Upper lobe of left lung (tissue), 6 donors: ENCODE measurements around the gene DNAJC1. TPM values are rescaled to one million over a fixed set of nuclear protein-coding genes. Genes with fewer than 3 reads are reported as not detected.
"Not testable (repeated sequence)": the region's sequence is repeated elsewhere in the genome, so short reads cannot be mapped to it uniquely, and the experiment has no call there.

Experiments used
- ATAC-seq, 2 donors: fragments of 200-7000 bp; cut with Tn5 transposase; one replicate each; pipeline ENCODE4 v1.9.1; 2022; ENCODE audit warnings: mild to moderate bottlenecking in 2 of 2, moderate library complexity in 2 of 2; ENCODE audit not compliant: low FRiP score in 2 of 2
- DNase-seq, 2 donors: peaks; one replicate each; pipeline ENCODE4 v3.0.0-alpha.2; 2019 to 2020
- H3K27ac ChIP-seq, 4 donors: fragments of 200-600 bp; sonication (generic); one replicate each; pipeline ENCODE4 v1.5.1; 2016 to 2019
- H3K27me3 ChIP-seq, 4 donors: fragments of 200-600 bp; sonication (generic); one replicate each; pipeline ENCODE4 v1.5.1; 2017 to 2019
- H3K36me3 ChIP-seq, 4 donors: fragments of 200-600 bp; sonication (generic); one replicate each; pipeline ENCODE4 v1.5.1; 2016 to 2019
- H3K4me1 ChIP-seq, 4 donors: fragments of 200-600 bp; sonication (generic); one replicate each; pipeline ENCODE4 v1.5.1; 2018 to 2019
- H3K4me3 ChIP-seq, 4 donors: fragments of 200-600 bp; sonication (generic); one replicate each; pipeline ENCODE4 v1.5.1; 2017 to 2019; ENCODE audit warnings: mild to moderate bottlenecking in 2 of 4, moderate library complexity in 1 of 4
- H3K9me3 ChIP-seq, 4 donors: fragments of 200-600 bp; sonication (generic); one replicate each; pipeline ENCODE4 v1.5.1; 2018 to 2019
- EP300 ChIP-seq, 4 donors: sonication (generic); formaldehyde crosslinking; IDR thresholded peaks; one replicate each; pipeline ENCODE4 v1.5.1; 2017; ENCODE audit warnings: antibody characterized with exemption in 4 of 4, control low read depth in 2 of 4
- POLR2A ChIP-seq, 4 donors: fragments of 450-650 bp; IDR thresholded peaks; one replicate each; pipeline ENCODE4 v1.5.1; 2016 to 2017; ENCODE audit warnings: antibody characterized with exemption in 4 of 4, mild to moderate bottlenecking in 2 of 4
- POLR2AphosphoS5 ChIP-seq, 2 donors: sonication (generic); formaldehyde crosslinking; IDR thresholded peaks; one replicate each; pipeline ENCODE4 v1.5.1; 2017; ENCODE audit warnings: antibody characterized with exemption in 2 of 2
- WGBS, 2 donors: methylation state at CpG; one replicate each; pipeline ENCODE4 v1.1.5; 2017 to 2018; 5-methylcytosine and 5-hydroxymethylcytosine counted together
- total RNA-seq, 6 donors: library from RNA; depleted of rRNA in 4 of 6; stranded (reverse); fragments of >200 nt in 4 of 6; gene quantifications; one replicate each; pipeline versions ENCODE4 v1.1.0 to v1.2.1, GENCODE V29; 2016 to 2021
- TF ChIP-seq, protein P1 (sequence below), 6 experiments: fragments of 450-650 bp in 4 of 6; fragments of 200-600 bp in 2 of 6; sonication (generic) in 2 of 6; IDR thresholded peaks; one replicate each; pipeline ENCODE4 v1.5.1; 2016 to 2019; ENCODE audit warnings: antibody characterized with exemption in 6 of 6
- donor health status: DM: no; HTN: no; CAD: no; lungs with moderate emphysema.
- donor health status: DM: no; HTN: yes; CAD: no; lungs with severe emphysema.

DNAJC1 gene
- total RNA-seq, 6 donors from 2014 or later = 30.8 to 106 (median 74.1) TPM

DNA sequence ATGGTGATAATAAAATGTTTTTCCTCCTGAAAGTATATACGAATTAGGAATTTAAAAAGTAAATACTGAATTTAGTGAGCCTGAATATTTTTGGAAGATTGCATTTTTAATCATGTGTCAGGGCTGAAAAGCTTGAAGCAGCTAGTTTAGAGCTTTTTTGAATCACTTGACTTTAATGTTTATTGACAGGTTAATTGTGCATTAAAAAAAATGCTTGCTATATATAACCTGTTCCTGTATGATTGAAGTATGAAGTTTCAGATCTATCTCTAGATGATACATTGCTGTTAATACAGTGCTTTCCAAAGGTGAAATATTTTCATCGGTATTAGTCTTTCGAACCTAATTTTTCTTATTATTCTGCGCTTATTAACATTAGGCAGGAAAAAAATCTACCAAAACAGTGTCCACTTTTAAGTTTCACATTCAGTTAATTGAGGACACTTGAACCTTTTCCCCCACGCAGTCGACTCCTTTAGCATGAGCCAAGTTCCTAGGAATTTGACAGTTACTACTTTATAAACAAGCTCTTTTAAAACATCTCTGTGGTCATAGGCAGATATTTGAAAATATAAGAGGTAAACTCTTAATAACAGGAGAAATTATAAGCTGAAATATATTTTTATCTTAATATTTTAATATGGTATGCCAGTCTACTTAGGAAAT lies 282.4 kb downstream of the DNAJC1 start:
- WGBS, 2 donors = 68 to 76% methylated on average over 6 of the region's 6 CpGs
- no peaks in the 10 kb centered on the region for H3K9me3 ChIP-seq
- TF ChIP-seq, protein P1, sequence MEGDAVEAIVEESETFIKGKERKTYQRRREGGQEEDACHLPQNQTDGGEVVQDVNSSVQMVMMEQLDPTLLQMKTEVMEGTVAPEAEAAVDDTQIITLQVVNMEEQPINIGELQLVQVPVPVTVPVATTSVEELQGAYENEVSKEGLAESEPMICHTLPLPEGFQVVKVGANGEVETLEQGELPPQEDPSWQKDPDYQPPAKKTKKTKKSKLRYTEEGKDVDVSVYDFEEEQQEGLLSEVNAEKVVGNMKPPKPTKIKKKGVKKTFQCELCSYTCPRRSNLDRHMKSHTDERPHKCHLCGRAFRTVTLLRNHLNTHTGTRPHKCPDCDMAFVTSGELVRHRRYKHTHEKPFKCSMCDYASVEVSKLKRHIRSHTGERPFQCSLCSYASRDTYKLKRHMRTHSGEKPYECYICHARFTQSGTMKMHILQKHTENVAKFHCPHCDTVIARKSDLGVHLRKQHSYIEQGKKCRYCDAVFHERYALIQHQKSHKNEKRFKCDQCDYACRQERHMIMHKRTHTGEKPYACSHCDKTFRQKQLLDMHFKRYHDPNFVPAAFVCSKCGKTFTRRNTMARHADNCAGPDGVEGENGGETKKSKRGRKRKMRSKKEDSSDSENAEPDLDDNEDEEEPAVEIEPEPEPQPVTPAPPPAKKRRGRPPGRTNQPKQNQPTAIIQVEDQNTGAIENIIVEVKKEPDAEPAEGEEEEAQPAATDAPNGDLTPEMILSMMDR (IDR thresholded peaks at IDR 0.05) = no peak
- TF ChIP-seq POLR2A (IDR thresholded peaks at IDR 0.05) (no peak), EP300 (IDR thresholded peaks at IDR 0.05) (no peak), POLR2AphosphoS5 (IDR thresholded peaks at IDR 0.05) (no peak)
- no peak overlapping the region for H3K4me3 ChIP-seq
- H3K27me3 ChIP-seq = no peaks in the 10 kb centered on the region
- peaks cover 0 to 14% (median 0%) of the 10 kb centered on the region in 4 donors for H3K36me3 ChIP-seq
- peaks cover 9 to 16% (median 14%) of the 10 kb centered on the region in 4 donors for H3K4me1 ChIP-seq
- DNase-seq (no peak), ATAC-seq (no peak)
- no peak overlapping the region for H3K27ac ChIP-seq

DNA sequence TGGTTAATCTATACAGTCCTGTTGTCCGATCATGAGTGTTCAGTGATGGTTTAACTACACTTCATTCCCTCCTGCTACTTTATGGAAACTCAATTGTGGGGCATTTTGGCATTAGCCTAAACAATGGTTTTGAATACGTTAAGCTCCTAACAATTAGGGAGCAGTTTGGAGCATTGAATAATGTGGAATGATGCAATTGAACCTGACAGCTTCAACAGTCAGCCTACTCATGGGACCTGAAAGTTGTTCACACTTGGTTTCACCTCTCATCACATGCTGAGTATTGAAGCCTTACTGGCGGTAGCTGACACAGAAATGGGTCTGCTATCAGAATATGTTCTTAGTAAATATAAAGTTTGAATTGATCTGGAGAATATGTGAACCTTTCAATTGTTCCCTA lies 283.4 kb downstream of the DNAJC1 start:
- Histone ChIP-seq H3K36me3 (peaks cover 0 to 16% (median 3%) of the 10 kb centered on the region in 4 donors), H3K27ac (no peak overlapping the region), H3K4me3 (no peak overlapping the region), H3K27me3 (no peaks in the 10 kb centered on the region), H3K4me1 (peaks cover 7 to 12% (median 11%) of the 10 kb centered on the region in 4 donors), H3K9me3 (no peaks in the 10 kb centered on the region)
- 92 to 96% methylated on average over 3 of the region's 3 CpGs for WGBS, 2 donors
- ATAC-seq (no peak), DNase-seq (no peak)
- no peak for TF ChIP-seq POLR2AphosphoS5 (IDR thresholded peaks at IDR 0.05)
- TF ChIP-seq EP300 (IDR thresholded peaks at IDR 0.05) = no peak
- TF ChIP-seq, protein P1 (IDR thresholded peaks at IDR 0.05) = no peak
- TF ChIP-seq POLR2A (IDR thresholded peaks at IDR 0.05) = no peak

DNA sequence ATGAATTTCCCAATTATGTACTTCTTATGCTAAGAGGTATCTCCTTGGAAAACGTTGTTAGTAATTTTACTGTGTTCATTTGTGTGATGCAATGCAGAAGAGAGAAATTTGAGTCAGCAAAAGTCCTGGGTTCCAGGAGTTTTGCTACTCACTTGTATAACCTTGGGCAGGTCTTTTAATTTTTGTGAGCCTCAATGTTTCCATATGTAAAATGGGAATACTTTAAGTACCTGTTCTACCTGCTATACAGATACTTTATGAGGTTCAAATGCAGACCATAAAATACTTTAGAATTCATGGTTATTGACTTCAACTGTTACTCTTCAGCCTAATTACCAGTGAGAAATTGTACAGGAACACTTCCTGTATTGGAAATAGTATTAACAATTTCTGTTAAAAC lies 284.0 kb downstream of the DNAJC1 start:
- TF ChIP-seq POLR2AphosphoS5 (IDR thresholded peaks at IDR 0.05) (no peak), EP300 (IDR thresholded peaks at IDR 0.05) (no peak)
- TF ChIP-seq, protein P1 (IDR thresholded peaks at IDR 0.05) = no peak
- ATAC-seq = no peak
- no peaks in the 10 kb centered on the region for H3K27me3 ChIP-seq
- no peak for DNase-seq
- 42 to 59% methylated on average over 1 of the region's 1 CpG for WGBS, 2 donors
- H3K27ac ChIP-seq = no peak overlapping the region
- H3K36me3 ChIP-seq = peaks cover 3 to 22% (median 8%) of the 10 kb centered on the region in 4 donors
- no peaks in the 10 kb centered on the region for H3K9me3 ChIP-seq
- H3K4me3 ChIP-seq = no peak overlapping the region
- H3K4me1 ChIP-seq = peaks cover under 1 to 6% (median 6%) of the 10 kb centered on the region in 4 donors

DNA sequence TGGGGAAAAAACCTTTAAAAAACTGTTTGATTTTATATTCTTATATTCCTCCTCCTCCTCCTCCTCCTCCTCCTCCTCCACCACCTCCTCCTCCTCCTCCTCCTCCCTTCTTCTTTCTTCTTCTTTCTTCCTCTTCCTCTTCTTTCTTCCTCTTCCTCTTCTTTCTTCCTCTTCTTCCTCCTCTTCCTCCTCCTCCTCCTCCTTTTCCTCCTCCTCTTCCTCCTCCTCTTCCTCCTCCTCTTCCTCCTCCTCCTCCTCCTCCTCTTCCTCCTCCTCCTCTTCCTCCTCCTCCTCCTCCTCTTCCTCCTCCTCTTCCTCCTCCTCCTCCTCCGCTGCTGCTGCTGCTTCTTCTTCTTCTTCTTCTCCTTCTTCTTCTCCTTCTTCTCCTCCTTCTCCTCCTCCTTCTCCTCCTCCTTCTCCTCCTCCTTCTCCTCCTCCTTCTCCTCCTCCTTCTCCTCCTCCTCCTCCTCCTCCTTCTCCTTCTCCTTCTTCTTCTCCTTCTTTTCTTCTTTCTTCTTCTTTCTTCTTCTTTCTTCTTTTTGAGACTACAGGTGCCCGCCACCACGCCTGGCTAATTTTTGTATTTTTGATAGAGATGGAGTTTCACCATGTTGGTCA lies 286.0 kb downstream of the DNAJC1 start:
- not testable (repeated sequence) for H3K4me3 ChIP-seq, H3K4me1 ChIP-seq, DNase-seq, H3K27ac ChIP-seq, H3K9me3 ChIP-seq, ATAC-seq, H3K27me3 ChIP-seq
- 90 to 93% methylated on average over 3 of the region's 3 CpGs for WGBS, 2 donors
- peaks cover 4 to 32% (median 13%) of the 10 kb centered on the region in 4 donors for H3K36me3 ChIP-seq

DNA sequence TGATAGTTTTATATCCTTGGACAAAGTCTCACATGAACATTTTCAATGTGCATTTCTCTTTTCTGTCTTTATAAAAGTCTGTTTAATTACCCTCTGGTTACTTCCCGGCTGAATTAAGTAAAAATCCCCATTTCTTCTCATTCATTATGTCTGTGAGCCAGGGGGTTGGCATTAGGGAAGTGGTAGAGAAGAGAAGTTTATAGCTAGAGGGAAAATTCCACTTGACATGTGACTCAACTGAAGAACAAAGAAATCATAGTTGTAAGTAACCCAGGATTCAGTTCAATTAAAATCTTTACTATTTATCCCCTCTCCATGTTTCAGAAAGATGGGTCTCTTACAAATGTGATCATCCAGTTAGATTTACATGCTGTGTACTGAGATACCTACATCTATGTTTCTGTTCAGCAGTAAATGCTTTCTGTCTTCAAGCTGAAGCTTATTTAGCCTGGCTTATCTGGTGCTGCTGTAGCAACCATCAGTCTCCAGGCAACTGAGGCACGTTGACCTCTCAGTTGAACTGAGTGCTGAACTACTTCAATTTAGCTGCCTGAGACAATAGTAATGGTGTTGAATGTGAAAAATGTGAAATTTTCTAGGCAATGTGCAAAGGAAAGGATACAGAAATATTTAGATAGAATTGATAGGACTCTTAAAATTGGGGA lies 287.9 kb downstream of the DNAJC1 start:
- no peaks in the 10 kb centered on the region for H3K4me1 ChIP-seq
- no peaks in the 10 kb centered on the region for H3K9me3 ChIP-seq
- H3K27me3 ChIP-seq = no peaks in the 10 kb centered on the region
- ATAC-seq (no peak), DNase-seq (no peak)
- H3K36me3 ChIP-seq = peaks cover 4 to 32% (median 13%) of the 10 kb centered on the region in 4 donors
- H3K4me3 ChIP-seq = no peak overlapping the region
- TF ChIP-seq EP300 (IDR thresholded peaks at IDR 0.05) (no peak), POLR2A (IDR thresholded peaks at IDR 0.05) (no peak), POLR2AphosphoS5 (IDR thresholded peaks at IDR 0.05) (no peak)
- TF ChIP-seq, protein P1 (IDR thresholded peaks at IDR 0.05) = no peak
- 59 to 68% methylated on average over 2 of the region's 2 CpGs for WGBS, 2 donors
- no peak overlapping the region for H3K27ac ChIP-seq
